Stimulated activated CD8-positive, alpha-beta memory T cell treated with anti-CD3 and anti-CD28 coated beads, Interleukin-7, amount 100 ng/mL, for 4 hours (primary cell): ENCODE data around the gene SLAIN1.
"Not testable (repeated sequence)": the region's sequence is repeated elsewhere in the genome, so short reads cannot be mapped to it uniquely, and the experiment has no call there.

Experiments
- DNase-seq, 2 donors: peaks; one replicate each; pipeline ENCODE4 v3.0.0-alpha.2; 2020; ENCODE audit warnings: low read depth in 2 of 2

The SLAIN1 gene

GRCh38 chr13:77697217-77698103 lies at the start of gene SLAIN1:
TSS of gene SLAIN1 (plus strand) at chr13:77697687. CDS start at chr13:77697914, 227 bp downstream.
- DNase-seq, result peak; percentile 62 to 80

DNA sequence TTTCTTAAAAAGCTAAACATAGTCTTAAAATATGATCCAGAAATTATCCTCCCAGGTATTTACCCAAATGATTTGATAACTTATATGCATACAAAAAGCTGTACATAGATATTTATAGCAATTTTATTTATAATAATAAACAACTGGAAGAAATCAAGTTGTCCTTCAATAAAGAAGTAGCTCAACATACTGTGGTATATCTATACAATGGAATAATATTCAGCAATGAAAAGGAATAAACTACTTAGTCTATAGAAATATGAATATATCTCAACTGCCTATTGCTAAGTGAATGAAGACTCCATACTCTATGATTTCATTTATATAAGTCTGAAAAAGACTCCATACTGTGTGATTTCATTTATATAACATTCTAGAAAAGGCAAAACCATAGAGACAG lies 47.1 kb upstream of the SLAIN1 start:
- DNase-seq, result no peak

GRCh38 chr13:77653301-77653700 lies 44.2 kb upstream of the SLAIN1 start:
- DNase-seq, result no peak

DNA sequence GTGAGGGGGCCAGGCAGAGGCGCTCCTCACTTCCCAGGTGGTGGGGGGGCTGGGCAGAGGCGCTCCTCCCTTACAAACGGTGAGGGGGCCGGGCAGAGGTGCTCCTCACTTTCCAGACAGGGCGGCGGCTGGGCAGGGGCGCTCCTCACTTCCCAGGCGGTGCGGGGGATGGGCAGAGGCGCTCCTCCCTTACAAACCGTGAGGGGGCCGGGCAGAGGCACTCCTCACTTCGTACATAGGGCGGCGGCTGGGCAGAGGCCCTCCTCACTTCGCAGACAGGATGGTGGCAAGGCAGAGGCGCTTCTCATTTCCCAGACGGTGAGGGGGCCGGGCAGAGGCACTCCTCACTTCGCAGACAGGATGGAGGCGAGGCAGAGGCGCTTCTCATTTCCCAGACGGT lies 37.5 kb upstream of the SLAIN1 start:
- DNase-seq, result not testable (repeated sequence)

DNA sequence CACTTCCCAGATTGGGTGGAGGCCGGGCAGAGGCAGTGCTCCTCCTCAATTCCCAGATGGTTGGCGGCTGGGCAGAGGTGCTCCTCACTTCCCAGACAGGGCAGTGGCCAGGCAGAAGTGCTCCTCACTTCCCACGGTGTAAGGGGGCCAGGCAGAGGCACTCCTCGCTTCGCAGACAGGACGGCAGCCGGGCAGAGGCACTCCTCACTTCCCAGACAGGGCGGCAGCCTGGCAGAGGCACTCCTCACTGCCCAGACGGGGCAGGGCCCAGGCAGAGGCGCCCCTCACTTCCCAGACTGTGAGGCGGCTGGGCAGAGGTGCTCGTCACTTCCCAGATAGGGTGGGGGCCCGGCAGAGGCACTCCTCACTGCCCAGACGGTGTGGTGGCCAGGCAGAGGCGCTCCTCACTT lies 36.6 kb upstream of the SLAIN1 start:
- DNase-seq, result no peak

DNA sequence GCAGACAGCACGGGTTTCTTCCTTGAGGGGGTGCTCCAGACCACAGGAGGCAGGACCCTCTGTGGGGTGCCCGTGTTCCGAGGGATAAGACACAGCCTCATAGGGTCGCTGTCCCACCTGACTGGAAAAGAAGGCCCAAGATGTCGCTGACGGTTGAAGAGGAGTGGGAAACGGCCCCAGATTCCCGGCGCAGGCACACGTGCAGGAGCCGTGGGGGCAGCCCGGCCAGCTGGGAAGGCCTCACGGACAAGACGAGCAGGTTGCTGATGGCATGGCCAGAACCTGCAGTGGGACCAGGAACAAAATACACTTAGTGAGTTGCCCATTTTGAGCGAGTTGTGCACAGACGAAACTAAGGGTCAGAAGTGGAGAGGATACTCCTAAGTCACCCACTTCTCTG lies 35.2 kb upstream of the SLAIN1 start:
- DNase-seq, result not testable (repeated sequence)

GRCh38 chr13:77662831-77663230 lies 34.7 kb upstream of the SLAIN1 start:
- not testable (repeated sequence) for DNase-seq

DNA sequence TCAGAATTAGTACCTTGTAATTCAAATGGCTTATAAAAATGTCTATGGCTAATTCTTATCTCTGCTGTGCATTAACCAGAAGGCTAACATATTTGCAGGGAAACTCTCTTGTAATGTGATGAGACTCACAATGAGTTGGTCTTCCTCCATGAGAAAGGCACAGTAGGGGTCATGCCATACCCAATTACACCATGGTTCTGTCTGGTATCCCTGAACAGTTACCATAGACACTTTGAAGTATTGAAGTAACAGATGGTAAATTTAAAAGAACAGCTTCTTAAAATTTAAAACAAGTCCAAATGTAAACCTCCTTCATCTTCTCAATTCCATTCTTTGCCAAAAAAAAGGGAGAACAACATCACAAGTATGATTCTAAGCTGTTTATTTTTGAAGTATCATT lies 22.6 kb upstream of the SLAIN1 start:
- no peak for DNase-seq

DNA sequence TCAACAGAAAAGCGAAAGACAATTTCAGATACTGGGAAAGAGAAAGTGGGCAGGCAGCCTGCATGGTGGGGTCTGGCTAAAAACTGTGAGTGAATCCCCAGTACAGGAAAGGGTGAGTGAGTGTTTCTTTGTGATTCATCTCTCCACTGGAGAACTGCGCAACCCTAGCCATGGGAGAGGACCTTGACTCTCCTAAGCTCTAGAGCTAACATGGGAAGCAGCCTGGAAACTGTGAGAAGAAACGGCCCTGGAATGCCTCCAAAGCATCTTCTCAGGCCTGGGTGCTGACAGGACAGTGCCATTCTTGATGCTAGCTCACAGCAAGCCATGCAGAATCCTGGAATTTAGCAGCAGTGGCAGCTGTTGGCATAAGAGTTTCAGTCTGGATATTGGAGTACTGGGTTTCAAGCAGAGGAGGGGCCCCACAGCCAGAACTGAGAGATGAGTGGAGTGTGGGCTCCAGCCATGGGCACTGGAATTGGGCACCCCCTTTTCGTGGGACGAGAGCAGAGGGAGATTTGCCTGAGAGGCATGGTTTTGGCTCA lies 18.7 kb upstream of the SLAIN1 start:
- DNase-seq, result no peak

- no peak for DNase-seq
These were observed 9.7 kb upstream of the SLAIN1 start for GRCh38 chr13:77687799-77688198.

DNA sequence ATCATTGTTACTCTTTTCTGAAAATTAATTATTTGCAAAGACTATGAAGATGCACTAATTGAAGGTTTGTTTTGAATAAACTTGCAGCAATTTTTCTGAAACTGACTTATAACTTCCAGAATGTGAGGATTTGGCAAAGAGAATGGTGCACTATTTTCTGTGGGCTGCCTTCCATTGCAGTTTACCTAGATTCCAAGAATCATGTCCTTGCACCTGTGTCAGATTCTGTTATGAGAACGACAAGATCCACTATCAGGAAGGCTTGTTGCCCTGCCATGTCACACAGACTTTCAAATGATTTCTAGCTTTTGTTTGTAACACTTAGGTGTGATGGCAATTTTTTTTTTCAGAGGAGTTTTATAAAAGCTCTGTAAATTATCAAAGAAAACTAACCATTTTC lies 5.6 kb upstream of the SLAIN1 start:
- no peak for DNase-seq

- no peak for DNase-seq
These were observed 4.6 kb upstream of the SLAIN1 start for GRCh38 chr13:77692746-77693448.

GRCh38 chr13:77693449-77693940 lies 4.0 kb upstream of the SLAIN1 start:
- DNase-seq, result no peak

DNA sequence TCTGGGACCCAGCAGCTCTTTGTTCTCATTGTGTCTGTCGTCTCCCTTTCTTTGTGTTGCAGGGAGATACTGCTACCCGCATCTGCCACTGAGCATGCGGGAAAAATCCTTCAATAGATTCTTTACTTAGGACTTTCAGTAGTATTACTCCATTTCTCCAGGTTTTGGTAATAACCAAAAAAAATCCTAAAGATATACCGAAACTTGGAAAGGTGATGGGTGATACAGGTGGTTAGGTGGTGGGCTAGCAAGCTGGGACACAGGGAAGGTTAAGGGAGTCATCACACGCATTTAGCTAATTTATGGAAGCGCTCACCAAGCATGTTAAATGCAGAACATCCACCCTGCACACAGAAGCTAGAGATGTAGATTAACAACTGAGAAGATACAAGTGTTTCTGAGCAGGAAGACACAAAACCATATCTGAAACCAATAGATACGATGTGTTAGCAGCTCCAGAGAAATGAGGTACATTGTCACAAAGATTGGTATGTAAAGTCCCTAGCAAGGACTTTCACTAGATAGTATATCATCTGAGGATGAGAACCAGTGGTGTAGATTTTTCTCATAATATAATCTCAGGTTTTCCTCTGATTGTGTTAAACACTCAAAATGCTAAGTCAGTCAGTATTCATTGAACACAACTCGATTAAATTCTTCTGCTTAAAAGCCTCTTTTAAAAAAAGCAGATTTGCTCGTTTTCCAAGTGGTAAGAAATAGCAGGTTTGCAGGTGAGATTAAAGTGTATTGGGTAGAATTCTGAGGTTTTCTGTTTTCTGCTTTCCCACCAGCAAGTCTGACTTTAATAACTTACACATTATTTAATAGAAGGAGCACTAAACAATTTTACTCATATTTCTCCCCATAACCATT lies 1.2 kb upstream of the SLAIN1 start:
- no peak for DNase-seq

DNA sequence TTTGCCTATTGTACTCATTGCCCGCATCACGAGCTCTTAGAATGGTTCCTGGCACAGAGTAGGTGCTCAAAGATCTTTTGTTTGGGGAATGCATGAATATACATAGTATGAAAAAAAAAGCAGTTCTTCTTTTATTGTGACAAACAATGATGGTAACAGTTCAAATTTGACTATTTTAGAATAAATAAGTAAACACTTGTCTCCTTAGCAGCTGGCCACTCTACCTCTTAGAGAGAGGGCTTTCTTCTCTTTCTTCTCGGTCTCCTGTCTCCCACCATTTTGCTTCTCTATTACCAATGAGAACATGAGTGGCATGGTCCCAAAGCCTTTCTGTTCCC lies 639 bp upstream of the SLAIN1 start:
- DNase-seq, result no peak

DNA sequence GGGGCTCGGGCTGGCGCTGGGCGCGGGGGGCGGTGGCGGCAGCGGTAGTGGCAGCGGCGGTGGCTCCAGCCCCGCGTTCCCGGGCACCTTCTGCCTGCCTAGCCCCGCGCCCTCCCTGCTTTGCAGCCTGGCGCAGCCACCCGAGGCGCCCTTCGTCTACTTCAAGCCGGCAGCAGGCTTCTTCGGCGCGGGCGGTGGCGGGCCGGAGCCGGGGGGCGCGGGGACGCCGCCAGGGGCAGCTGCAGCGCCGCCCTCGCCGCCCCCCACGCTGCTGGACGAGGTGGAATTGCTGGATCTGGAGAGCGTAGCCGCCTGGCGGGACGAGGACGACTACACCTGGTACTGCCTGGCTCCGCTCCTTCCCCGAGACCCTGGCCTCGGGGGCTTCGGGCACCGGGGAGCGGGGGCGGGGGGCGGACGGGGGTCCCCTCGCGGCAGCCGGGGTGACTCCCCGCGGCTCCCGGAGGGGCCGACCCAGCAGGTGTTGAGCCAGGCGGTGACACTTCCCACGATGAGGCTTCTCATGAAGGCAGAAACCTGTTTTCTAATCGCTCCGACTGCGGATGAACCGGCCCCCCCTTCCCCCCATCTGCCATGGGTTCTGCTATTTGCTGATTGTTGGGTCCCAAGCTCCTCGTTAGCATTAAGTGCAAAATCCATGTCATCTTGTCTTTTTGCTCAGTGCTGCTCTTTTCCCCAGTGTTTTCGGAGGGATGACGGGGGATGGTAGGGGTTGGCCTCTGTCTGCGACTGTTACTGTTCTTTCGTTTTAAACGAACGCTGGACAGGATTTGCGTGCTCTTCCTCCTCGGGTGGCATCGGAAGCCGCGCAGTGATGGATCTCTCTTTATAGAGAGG lies 943 bp downstream of the SLAIN1 start:
- peak in 1 of 2 donors; percentile 20 for DNase-seq

DNA sequence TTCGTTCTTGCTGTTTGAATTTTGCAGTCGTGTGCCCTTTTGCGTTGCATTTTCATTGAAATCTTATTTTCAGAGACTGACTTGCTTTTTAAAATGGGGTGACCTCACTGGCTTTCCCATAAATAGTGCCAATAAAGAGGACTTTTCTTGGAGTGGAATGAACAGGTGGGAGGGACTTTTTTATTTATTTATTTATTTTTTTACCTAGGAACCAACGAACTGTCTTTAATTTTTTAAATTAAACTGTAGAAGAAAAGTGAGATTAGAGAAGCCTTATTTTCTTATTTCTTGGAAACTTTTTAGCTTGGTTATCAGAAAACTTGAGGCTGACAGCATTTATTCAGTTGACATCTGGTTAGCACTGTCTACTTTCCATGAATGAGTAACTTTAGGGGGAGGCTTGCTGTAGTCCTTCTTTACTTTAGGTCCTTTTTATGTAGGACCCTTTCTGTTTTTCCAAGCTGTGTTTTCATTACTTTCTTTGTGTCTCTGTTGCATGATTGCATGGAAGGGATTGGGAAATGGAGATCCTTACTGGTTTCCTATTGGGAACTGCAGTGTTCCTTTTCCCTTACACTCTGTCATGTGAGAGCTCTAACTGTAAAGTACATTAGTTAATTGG lies 1.7 kb downstream of the SLAIN1 start:
- DNase-seq, result no peak

DNA sequence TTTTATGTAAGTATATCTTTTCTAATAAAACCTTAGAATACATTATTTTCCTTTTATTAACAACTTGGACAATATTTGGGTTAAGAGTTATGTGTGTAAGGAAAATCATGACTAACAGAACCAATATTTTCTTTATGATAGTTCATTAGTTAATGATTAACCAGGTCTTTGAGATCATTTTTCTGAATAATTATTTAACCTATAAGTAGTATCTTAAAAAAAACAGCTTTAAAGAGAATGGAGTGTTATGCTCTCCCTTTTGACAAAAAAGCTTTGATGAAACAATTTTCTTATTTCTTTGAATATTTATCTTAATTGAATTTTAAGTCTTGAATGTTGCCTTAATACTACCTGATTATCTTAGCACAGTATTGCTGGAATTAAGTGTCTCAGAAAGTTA lies 3.8 kb downstream of the SLAIN1 start:
- no peak for DNase-seq

- DNase-seq, result no peak
These were observed 4.9 kb downstream of the SLAIN1 start for GRCh38 chr13:77702366-77702765.

DNA sequence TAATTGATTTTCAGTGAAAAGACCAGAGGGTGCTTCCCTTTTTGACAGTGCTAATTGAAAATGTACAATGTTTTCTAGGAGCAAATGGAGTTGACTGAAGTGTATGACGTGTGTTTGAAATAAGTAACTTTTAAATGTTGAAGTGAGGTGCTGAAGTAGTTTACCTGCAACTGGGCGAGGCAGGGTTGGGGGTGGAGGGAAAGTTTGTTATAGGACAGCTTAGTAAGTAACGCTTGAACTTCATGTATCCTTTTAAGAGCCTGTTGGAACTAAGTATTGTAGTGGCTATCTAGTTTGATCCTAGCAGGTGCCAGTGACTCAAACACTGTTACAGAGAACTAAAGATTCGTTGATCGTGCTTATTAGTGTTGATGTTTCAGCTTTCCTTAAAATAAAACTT lies 5.9 kb downstream of the SLAIN1 start:
- DNase-seq, result no peak
